ENCODE data around the gene MICU2. TPM values are rescaled to one million over a fixed set of nuclear protein-coding genes. Genes with fewer than 3 reads are reported as not detected.
"Not testable (repeated sequence)": the region's sequence is repeated elsewhere in the genome, so short reads cannot be mapped to it uniquely, and the experiment has no call there.

MICU2 gene
- total RNA-seq, 4 donors from 2014 or later = 83.3 to 130 (median 97.0) TPM

DNA sequence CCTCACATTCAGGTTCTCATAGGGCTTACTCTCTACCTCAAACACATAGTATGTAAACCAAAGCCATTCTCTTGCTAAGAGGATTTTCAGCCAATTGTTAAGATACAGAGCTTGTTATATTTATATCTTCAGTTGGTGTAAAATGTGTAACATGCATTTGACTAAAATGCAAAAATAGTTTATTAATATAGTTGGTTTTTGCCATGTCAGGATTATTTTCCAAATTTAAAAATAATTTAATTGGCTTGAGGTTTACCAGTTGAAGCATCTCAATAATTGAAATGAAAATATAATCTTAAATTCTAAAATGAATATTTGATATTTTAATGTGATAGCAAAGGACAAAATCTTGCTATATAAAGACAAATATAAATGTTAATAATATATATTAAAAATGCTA lies 7.2 kb downstream of the MICU2 start:
- Histone ChIP-seq H3K27me3 (no peaks in the 10 kb centered on the region), H3K27ac (no peak overlapping the region), H3K4me3 (no peak overlapping the region), H3K36me3 (no peaks in the 10 kb centered on the region), H3K4me1 (peaks cover 17% of the 10 kb centered on the region), H3K9me3 (no peaks in the 10 kb centered on the region)
- TF ChIP-seq, protein P1, sequence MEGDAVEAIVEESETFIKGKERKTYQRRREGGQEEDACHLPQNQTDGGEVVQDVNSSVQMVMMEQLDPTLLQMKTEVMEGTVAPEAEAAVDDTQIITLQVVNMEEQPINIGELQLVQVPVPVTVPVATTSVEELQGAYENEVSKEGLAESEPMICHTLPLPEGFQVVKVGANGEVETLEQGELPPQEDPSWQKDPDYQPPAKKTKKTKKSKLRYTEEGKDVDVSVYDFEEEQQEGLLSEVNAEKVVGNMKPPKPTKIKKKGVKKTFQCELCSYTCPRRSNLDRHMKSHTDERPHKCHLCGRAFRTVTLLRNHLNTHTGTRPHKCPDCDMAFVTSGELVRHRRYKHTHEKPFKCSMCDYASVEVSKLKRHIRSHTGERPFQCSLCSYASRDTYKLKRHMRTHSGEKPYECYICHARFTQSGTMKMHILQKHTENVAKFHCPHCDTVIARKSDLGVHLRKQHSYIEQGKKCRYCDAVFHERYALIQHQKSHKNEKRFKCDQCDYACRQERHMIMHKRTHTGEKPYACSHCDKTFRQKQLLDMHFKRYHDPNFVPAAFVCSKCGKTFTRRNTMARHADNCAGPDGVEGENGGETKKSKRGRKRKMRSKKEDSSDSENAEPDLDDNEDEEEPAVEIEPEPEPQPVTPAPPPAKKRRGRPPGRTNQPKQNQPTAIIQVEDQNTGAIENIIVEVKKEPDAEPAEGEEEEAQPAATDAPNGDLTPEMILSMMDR (IDR thresholded peaks at IDR 0.05) = no peak
- TF ChIP-seq POLR2A (IDR thresholded peaks at IDR 0.05) = no peak
- TF ChIP-seq EP300 (IDR thresholded peaks at IDR 0.05) = no peak
- no peak for TF ChIP-seq POLR2AphosphoS5 (IDR thresholded peaks at IDR 0.05)
- no peak for DNase-seq (ENCODE audit: low spot score in 2 of 2)

DNA sequence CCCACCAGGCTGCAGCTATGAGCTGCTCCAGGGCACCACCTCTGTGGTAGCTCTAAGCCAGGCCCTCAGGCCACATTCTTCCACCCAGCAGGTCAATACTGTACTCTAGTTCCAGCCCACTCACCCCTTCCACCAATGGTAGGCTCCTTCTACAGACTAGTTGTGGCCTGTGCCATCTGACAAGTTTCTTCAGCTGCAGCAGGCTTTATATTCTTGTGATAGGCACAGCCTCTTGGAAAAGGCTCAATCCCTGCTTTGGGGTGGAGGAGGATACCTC lies 8.5 kb downstream of the MICU2 start:
- peaks cover 14% of the 10 kb centered on the region for H3K4me1 ChIP-seq
- no peak for DNase-seq (ENCODE audit: low spot score in 2 of 2)
- H3K9me3 ChIP-seq = no peaks in the 10 kb centered on the region
- H3K27ac ChIP-seq = no peak overlapping the region
- H3K4me3 ChIP-seq = no peak overlapping the region
- H3K27me3 ChIP-seq = no peaks in the 10 kb centered on the region
- H3K36me3 ChIP-seq = no peaks in the 10 kb centered on the region
- TF ChIP-seq EP300 (IDR thresholded peaks at IDR 0.05) (no peak), POLR2A (IDR thresholded peaks at IDR 0.05) (no peak)
- TF ChIP-seq, protein P1 (IDR thresholded peaks at IDR 0.05) = no peak

DNA sequence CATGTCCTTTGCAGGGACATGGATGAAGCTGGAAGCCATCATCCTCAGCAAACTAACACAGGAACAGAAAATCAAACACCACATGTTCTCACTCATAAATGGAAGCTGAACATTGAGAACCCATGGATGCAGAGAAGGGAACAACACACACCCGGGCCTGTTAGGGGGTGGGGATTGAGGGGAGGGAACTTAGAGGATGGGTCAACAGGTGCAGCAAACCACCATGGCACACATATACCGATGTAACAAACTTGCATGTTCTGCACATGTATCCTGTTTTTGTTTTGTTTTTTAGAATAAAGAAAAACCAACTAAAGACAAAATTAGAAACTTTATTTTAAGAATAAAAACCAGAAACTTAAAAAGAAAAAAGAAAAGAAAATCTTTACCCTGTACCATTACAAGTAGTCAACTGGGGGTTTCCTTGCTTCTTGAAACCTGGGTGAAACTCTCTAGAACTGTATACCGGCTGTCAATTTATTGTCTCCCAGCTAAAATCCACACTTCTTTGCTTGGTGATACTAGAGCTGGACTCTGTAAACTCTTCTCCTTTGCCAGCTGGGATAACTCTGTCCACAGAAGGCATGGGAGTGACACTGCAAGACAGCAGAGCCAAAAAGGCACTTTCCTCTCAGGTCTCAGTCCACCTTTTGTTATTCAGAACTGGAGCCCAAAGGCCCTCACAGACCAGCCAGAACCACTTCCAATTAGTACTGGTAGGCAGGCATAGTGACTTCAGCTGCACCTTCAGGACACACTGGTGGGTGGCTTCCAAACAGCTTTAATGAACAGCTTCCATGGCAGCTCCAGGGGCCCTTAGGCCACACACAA lies 9.0 kb downstream of the MICU2 start:
- H3K4me3 ChIP-seq = no peak overlapping the region
- no peak for TF ChIP-seq POLR2A (IDR thresholded peaks at IDR 0.05)
- TF ChIP-seq EP300 (IDR thresholded peaks at IDR 0.05) = no peak
- TF ChIP-seq POLR2AphosphoS5 (IDR thresholded peaks at IDR 0.05) = no peak
- TF ChIP-seq, protein P1 (IDR thresholded peaks at IDR 0.05) = no peak
- no peaks in the 10 kb centered on the region for H3K36me3 ChIP-seq
- H3K9me3 ChIP-seq = no peaks in the 10 kb centered on the region
- H3K4me1 ChIP-seq = peaks cover 14% of the 10 kb centered on the region
- DNase-seq (ENCODE audit: low spot score in 2 of 2) = no peak
- WGBS = 77% methylated on average over 3 of the region's 3 CpGs
- no peaks in the 10 kb centered on the region for H3K27me3 ChIP-seq
- no peak overlapping the region for H3K27ac ChIP-seq

DNA sequence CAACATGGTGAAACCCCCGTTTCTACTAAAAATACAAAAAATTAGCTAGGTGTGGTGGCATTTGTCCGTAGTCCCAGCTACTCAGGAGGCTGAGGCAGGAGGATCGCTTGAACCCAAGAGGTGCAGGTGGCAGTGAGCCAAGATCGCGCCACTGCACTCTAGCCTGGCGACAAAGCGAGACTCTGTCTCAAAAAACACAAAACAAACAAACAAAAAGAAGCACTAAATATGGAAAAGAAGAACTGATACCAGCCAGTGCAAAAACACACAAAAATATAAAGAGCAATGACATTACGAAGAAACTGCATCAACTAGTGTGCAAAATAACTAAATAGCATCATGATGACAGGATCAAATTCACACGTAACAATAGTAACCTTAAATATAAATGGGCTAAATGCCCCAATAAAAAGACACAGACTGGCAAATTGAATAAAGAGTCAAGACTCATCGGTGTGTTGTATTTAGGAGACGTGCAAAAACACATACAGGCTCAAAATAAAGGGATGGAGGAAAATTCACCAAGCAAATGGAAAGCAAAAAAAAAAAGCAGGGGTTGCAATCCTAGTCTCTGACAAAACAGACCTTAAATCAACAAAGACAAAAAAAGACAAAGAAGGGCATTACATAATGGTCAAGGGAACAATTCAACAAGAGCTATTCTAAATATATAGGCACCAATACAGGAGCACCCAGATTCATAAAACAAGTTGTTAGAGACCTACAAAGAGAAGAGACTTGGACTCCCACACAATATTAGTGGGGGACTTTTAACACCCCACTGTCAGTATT lies 13.1 kb downstream of the MICU2 start:
- H3K4me3 ChIP-seq; DNase-seq (ENCODE audit: low spot score in 2 of 2); H3K27ac ChIP-seq; H3K27me3 ChIP-seq; H3K9me3 ChIP-seq; H3K36me3 ChIP-seq; H3K4me1 ChIP-seq: not testable (repeated sequence)
- 93% methylated on average over 11 of the region's 11 CpGs for WGBS

DNA sequence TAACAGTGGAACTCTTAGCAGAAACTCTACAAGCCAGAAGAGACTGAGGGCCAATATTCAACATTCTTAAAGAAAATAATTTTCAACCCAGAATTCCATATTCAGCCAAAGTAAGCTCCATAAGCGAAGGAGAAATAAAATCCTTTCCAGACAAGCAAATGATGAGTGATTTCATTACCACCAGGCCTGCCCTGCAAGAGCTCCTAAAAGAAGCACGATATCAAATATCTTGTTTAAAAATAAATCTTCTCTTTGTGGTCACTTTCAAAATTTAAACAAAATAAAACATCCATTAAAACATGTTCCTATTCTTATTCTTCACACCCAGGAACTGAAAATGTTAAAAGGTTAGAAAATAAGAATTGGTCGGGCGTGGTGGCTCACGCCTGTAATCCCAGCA lies 13.7 kb downstream of the MICU2 start:
- TF ChIP-seq, protein P1 (IDR thresholded peaks at IDR 0.05) = no peak
- TF ChIP-seq EP300 (IDR thresholded peaks at IDR 0.05) = no peak
- TF ChIP-seq POLR2AphosphoS5 (IDR thresholded peaks at IDR 0.05) = no peak
- TF ChIP-seq POLR2A (IDR thresholded peaks at IDR 0.05) = no peak
- Histone ChIP-seq H3K4me1 (peaks cover 2% of the 10 kb centered on the region), H3K9me3 (no peaks in the 10 kb centered on the region), H3K27ac (no peak overlapping the region), H3K36me3 (no peaks in the 10 kb centered on the region), H3K27me3 (no peaks in the 10 kb centered on the region), H3K4me3 (no peak overlapping the region)
- no peak for DNase-seq (ENCODE audit: low spot score in 2 of 2)
- 95% methylated on average over 5 of the region's 5 CpGs for WGBS

DNA sequence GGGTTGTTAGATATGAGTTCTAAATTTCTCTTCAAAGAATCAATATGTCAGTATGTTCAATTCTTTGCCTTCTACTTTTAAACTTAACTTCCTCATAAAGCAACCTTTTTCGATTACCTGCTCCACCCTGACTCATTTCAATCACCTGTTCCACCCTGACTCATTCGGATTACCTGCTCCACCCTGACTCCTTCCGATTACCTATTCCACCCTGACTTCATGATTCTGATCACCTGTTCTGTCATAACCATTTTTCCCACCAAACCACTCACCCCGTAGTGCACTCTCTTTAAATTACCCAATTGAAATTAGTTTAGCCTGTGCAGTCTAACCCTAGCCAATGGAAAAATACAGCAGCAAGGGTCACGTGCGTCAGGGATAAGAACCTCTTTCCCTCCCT lies 14.5 kb downstream of the MICU2 start:
- H3K27me3 ChIP-seq; DNase-seq (ENCODE audit: low spot score in 2 of 2); H3K27ac ChIP-seq; H3K36me3 ChIP-seq; H3K4me3 ChIP-seq; H3K9me3 ChIP-seq; H3K4me1 ChIP-seq: not testable (repeated sequence)
- WGBS = 90% methylated on average over 6 of the region's 6 CpGs

DNA sequence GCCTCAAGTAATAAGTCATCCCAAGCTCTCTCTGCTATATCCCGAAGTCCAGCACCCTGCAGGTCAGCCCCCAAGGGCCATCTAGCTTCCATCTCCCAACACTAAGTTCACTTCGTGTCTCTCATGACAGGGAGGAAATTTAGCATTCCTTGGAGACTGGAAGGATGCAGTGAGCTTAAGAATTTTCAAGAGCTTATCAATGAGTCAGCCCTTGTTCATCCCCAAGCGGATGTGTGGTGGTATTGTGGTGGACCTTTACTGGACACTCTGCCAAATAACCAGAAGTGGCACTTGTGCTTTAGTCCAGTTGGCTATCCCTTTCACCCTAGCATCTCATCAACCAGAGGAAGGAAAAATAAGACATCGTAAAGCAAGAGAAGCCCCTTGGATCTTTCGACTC lies 15.6 kb downstream of the MICU2 start:
- H3K4me1 ChIP-seq; H3K36me3 ChIP-seq; H3K4me3 ChIP-seq; H3K27ac ChIP-seq; H3K27me3 ChIP-seq; H3K9me3 ChIP-seq; DNase-seq (ENCODE audit: low spot score in 2 of 2): not testable (repeated sequence)
- 97% methylated on average over 5 of the region's 5 CpGs for WGBS

Data from suprapubic skin (tissue), 4 donors.